NCI-H460 (cell line): Measurements from ENCODE around the gene EPHA6. TPM values are rescaled to one million over a fixed set of nuclear protein-coding genes. Genes with fewer than 3 reads are reported as not detected.

ENCODE experiments used
- DNase-seq: peaks from one replicate; pipeline ENCODE4 v3.0.0-alpha.2; 2016; ENCODE audit warnings: low read depth; ENCODE audit errors: extremely low read depth
- polyA plus RNA-seq: library from polyadenylated mRNA; depleted of rRNA; stranded (reverse); fragments of >200 nt; gene quantifications from 2 replicates; pipeline ENCODE4 v1.2.3, GENCODE V29; 2014; cell fraction: nucleus; rRNA removed
- total RNA-seq: library from RNA; depleted of rRNA; stranded (reverse); fragments of >200 nt; shearing (Covaris generic); gene quantifications from 2 replicates; pipeline ENCODE4 v1.2.3, GENCODE V29; 2014; rRNA removed

EPHA6 gene
- total RNA-seq: 0.20 TPM in 1 of 2 replicates, not detected in the other
- polyA plus RNA-seq: 0.16 TPM in 1 of 2 replicates, not detected in the other

DNA sequence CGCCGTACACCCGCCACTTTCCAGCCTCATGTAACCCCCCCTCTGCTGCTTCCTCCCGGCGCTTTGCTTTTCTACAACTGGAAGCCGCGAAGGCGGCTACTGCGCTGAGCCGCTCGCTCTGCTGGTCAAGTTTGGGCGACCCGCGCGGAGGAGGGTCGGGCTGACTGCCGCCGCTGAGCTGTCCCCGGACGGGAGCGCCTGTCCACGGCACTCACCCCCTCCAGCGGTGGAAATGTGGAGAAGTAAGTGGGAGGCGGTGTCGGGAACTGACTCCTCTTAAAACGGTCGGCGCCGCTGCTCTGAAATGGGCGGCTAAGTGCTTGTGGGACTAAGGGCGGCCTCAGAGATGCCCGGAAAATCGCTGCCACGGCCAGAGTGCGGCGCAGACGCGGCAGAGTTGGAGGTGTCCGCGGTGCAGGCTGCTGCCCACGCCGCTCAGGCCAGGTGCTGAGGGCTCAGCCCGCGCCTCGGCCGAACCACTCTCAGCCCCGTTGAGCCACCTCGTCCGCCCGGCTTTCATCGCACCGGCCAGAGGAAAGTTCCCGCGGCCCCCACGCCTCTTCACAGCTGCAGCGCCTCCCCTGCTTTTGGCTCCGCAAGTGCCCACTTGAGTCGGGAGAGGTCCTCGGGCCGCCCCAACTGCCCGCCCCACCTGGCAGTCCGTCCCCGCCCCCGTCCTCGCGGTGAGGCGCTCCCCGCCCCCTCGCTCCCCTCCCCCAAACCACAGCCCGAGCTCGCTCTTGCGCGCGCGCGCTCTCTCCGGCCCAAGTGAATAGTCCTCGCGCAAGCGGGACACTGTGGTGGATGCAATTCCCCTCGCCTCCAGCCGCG is at the start of gene EPHA6:
Gene EPHA6 (plus strand): TSS at position 775 of the 831 bp plus-strand sequence.
- DNase-seq: peak; percentile 21

DNA sequence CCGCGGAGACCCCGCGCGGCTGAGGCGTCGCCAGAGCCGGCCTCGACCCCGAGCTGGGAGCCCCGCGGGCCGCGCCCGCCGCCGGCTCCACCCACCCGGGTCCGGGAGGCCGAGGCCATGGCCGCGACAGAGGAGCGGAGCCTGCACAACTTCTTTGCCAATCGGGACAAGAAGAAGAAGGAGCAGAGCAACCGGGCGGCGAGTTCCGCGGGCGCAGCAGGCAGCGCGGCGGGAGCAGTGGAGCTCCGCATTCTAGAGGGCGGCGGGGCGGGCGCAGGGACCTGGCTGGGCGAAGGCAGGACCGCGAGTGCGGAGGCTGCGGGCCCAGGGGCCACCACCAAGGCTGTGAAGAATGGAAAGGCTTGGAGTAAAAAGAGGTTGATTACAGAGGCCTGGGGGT is 37.6 kb upstream of the EPHA6 start:
- DNase-seq: no peak

DNA sequence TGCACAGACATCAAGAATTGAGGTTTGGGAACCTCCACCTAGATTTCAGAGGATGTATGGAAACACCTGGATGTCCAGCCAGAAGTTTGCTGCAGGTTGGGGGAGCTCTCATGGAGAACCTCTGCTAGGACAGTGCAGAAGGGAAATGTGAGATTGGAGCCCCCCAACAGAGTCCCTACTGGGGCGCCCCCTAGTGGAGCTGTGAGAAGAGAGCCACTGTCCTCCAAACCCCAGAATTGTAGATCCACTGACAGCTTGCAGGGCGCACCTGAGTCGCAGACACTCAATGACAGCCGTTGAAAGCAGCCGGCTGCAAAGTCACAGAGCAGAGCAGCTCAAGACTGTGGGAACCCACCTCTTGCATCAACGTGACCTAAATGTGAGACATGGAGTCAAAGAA is 34.6 kb upstream of the EPHA6 start:
- no peak for DNase-seq

DNA sequence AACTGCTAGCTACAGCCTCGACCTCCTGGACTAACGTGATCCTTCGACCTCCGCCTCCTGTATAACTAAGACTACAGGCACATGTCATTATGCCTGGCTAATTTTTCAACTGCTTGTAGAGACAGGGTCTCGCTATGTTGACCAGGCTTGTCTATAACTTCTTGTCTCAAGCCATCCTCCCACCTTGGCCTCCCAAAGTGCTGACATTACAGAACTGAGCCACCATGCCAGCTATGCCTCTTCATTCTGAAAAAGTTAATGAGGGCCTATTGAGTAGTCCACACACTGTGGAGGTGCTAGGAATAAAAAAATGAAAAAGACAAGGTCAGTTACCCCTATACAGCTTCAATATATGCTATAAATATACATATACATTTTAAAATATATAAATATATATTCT is 18.3 kb upstream of the EPHA6 start:
- no peak for DNase-seq

DNA sequence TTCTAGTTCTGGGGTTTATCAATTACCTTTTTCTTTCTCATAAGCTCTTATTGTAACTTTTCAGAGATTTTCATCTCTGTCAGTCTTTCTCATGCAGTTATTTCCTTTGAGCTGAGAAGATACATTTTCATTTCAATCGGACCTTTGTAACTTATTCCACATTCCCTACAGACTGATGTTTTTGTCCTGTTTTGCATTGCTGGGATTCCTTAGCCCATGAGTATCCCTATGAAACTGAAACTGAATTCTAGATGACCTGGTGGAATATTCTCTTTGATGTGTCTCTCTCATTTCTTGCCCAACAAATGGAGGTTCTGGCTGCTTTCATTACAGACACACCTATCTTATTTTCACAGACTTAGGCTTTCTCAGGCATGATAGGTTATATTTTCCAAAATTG is 10.5 kb upstream of the EPHA6 start:
- no peak for DNase-seq

DNA sequence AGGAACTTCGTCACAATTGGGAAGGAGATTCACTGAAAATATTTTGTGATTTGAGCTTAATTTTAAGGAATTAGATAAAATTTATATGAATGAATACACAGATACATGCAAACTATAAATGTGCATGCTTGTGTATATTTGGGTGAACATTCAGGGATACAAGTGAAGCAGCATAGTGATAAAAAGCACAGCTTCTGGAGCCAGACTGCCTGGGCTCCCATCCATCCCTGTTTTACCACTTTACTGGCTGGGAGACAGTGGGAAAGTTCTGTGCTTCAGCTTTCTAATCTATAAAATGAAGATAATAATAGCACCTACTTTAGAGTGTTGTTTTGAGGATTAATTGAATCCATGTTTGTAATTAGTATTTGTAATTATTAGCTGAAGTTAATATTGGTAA is 8.1 kb upstream of the EPHA6 start:
- DNase-seq: no peak

DNA sequence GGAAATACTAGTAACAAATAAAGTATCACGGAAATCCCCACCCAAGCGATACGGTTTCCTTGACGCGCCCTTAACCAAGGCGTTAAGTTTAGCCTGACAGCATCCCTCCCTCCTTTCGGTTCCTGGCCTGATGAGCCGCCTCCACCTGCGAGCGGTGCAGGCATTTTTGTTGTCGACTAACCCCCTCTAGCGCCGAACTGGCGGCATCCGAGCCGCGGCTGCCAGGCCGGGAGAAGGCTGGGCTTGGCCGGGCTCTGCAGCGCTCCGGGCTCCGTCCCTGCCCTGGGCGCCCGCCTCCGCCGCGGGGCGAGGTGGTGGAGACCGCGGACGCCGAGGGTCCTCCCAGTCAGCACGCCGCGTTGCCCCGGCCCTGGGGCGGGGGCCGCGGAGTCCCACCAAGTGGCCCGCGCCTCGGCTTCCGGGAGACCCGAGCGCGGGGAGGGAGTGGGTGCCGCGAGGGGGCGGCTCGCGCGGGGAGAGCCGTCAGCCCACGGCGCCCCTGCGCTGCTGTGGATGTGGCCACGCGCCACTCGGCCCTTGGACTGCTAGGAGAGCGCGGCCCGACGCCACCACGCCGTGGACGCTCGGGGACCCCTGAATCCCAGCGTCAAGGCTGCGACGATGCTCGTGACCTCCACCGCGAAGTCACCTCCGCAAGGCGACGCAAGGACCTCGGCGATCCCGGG is 1.1 kb upstream of the EPHA6 start:
- peak; percentile 61 for DNase-seq

DNA sequence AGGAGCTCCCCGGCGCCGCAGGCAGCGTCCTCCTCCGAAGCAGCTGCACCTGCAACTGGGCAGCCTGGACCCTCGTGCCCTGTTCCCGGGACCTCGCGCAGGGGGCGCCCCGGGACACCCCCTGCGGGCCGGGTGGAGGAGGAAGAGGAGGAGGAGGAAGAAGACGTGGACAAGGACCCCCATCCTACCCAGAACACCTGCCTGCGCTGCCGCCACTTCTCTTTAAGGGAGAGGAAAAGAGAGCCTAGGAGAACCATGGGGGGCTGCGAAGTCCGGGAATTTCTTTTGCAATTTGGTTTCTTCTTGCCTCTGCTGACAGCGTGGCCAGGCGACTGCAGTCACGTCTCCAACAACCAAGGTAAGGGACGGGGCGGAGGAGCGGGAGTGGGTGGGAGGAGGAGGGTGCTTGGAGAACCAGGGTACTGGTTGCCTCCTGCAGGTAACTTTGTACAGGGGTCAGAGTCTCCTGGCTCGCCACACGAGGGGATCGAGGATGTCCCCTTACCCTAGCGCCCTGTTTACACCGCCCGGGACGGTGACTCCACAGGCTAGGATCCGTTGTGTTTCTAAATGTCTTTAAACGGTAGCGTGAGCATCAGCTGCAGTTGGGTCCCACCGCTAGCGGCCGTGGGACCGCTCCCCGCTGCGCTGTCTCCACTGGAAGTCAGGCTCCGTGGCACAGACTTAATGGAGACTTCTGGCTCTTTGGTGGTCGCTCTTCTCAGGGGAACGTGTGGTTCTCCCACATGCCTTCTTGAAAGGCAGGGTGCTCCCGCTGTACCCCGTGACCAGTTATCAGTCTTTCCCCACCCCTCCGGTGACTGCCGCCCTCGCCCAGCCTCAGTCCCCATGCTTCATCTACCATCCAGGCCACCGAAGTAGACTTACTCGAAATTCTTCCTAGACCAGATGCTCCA is 515 bp downstream of the EPHA6 start:
- no peak for DNase-seq

DNA sequence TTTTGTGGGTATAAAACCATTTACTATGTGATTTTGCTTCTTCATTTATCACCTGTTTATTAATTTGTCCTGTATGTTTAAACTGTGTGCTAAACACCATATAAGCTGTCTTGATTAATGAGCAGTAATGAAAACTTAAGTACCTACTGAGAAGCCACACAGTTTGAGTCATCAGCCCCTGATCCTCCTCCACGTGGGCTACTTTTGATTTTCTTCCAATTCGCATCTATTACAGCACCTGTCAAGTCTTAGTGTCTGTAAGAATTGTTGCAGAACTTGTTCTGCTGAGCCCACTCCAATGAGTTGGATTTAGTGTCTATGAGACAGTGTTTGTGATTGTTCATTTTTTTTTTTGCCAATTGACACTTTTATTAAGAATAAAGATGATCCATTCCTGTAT is 16.8 kb downstream of the EPHA6 start:
- no peak for DNase-seq

DNA sequence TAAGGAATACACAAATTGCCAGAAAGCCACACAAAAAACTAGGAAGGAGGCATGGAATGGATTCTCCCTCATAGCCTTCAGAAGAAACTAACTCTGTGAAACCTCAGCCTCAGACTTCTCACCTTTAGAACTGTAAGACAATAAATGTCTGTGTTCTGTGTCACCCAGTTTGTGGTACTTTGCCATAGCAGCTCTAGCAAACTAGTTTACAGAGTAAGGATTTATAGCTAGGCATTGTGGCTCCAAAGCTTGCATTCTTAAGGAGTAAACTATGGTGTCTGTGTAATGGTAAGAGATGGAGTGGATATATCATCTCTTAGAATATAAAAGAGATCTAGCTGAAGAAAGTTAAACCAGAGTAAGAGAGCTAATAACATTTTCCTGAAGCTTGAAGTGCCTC is 18.9 kb downstream of the EPHA6 start:
- no peak for DNase-seq

DNA sequence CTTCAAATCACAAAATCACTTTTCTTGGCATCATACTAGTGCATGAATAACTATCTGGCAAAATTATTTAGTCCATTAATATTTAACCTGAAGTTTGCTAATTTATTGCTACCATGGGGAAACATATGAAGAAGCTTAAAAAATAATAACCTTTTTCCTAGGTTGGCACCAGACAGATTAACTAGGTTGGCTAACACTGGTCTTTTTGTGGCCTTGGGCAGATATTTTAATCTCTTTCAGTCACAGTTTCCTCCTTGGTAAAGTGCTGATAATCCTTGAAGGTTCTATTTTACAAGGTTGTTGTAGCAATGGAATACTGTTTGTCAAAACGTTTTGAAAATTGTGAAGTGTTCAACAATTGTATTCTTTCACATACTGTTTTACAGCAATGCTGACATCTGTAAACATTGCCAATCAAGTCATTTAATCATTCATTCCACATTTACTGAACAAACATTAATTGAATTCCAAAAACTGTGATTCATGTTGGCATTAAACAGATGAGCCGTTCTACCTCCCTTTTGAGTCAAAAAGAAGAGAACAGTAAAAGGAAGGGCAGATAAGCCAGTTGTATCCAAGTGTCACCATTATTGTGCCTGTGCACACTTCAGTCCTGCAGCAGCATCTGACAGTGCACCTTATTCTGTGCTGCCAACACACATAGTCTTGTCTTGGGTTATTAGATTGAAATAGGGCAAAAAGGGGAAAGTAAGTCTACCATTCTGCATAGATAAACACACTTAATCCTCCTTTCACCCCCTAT is 21.9 kb downstream of the EPHA6 start:
- DNase-seq: no peak

DNA sequence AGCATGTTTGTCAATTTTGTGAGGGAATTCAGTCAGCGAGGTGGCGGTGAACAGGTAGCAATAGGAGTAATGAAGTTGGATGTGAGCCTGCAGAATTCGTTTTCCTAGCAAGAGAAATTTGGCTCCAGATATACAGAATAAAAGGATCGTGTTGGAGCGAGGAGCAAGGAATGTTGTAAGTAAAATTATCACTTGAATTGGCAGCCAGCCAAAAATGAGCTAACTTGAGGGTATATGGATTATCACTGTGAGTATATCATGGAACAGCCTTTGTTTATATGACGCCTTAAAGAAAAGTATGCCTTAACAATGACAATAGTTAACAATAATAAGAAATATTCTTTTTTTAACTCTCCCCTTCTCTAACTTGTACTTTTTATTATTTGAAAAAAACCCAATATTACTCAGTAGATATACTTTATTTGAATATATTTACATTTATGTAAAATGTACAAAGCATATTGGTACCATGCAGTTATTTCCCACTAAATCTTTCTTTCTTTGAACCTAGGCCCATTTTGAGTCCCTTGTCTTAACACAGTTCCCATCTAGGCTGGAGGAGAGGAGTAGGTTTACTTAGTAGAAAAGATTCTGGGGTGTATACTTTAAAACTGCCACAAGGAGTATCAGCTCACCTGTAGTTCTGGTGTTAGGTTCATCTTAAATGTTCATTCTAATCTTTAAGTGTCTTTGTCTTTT is 29.3 kb downstream of the EPHA6 start:
- no peak for DNase-seq

DNA sequence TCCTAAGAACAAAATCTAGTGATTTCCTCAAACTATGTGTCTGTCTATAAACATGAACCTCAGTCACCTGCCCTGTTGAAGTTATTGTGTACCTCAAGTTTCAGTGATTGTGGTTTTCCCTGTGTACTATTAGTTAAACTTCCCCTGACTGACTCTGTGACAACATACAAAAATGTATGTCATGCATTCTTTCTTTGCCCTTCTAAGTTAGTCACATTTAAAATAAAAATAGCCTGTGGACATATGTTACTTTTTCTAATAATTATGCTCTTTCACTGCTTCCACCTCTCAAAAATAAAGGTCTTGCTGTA is 29.8 kb downstream of the EPHA6 start:
- DNase-seq: no peak

DNA sequence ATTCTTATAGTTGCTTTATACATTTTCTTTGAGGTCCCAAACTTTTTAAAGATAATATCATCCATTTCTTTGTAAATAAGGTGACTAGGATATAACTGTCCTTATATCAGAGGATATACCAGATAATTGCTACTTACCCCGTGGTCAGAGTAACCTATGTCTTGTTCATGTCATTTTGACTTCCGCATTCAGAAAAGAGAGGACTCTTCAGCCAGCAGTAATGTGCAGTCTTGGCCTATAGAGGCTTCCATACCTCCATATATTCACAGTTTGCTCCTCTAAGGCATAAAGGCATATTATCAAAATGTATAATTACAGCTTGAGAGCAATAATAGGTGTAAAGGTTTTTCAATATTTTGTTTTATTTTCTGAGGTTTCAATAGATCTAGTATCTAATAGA is 38.5 kb downstream of the EPHA6 start:
- DNase-seq: no peak

DNA sequence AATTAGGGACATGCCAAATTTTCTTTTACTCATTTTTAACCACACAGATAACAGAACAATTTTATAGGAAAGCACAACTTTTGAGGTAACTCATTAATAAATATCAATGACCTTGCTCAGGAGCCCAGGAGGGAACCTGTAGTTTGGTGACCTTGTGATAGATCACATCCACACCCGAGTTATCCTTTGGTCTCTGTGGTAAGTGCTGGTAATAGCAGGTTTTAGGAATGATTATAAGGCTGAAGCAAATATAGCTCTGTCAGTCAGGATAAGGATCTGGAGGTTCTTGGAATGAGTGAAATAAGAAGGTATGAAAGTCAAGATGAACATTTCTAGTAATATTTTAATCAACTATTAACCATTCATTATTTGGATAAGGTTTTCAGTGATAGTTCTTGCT is 46.5 kb downstream of the EPHA6 start:
- DNase-seq: no peak

DNA sequence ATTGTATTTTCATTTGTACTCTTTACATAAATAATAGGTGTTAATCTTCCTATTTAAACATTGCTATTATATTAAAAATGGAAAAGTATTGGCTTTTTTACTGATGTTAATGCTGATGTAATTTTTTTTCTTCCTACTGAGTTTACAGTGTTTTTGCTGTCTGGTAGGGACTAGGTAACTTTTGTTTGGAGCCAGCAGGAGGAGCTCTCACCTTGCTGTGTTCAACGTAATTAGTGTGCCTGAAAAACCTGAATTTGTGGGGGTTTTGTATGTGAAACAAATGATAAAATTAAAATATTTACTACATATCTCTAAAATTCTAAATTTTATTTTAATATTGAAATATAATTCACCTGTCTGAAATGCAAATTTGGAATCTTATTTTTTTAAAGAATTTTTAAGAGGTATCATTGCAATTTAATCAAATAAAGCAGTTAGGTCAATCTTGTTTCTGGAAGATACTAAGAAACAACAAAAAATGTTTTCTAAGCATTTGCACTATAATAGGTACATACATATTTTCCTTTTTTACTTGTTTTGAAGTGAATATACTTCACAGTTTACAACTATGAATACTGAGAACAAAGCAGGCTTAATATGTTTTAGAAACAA is 48.8 kb downstream of the EPHA6 start:
- peak; percentile 26 for DNase-seq

DNA sequence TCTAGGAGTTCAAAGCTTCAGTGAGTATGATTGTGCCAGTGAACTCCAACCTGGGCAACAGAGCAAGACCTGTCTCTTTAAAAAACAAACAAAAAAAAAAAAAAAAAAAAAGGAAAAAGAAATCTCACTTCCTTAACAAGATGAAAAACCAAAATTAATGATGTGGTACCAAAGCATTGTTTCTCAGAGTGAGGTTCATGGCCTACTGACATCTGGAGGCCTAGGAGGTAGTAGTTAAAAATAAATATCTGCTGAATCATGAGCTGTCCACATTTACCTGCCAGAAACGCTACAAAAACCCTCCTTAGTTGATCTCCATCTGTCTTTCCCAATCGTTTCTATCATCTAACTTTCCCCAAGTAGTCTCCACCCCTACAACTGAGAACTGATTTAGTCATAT is 51.2 kb downstream of the EPHA6 start:
- no peak for DNase-seq

DNA sequence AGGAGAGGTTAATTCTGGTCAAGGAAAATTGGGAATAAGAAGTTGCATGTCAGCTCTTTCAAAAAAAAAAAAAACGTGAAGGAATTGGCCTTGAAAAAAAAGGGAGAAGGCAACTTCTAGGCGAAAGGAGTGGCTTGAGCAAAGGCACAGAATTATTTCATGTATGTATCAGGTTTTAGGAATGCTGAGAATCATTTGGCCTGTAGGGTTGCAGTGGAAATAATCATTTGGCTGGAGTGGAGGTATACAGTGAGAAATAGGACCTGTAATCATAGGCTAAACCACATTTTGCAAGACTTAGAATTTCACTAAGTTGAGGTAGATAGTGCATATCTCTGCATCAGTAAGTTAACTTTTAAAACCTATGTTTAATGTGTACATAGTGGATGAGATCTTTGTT is 54.9 kb downstream of the EPHA6 start:
- DNase-seq: no peak

DNA sequence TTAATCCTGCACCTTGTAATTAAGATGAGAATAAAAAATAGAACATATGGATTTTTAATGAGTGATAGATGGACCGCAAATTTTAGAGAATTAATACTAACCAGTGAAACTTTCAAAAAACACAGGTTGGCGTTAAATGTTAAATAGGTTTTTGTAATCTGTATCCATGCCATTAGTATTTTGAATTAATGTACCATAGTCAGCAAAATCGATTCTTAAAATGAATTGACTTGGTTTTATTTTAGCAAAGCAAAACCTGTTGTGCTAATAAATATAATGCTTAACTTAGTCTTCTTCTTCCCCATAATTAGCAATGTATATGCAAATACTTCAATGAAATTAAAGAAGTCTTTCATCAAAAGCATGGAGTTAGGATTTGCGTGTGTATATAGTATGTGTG is 63.1 kb downstream of the EPHA6 start:
- no peak for DNase-seq
